ENCODE measurements around the gene MAP4K3.

GRCh38 chr2:39311469-39311868 is 125.6 kb downstream of the MAP4K3 start:
- TF ChIP-seq RAD21 (IDR thresholded peaks at IDR 0.05; ENCODE audit: insufficient read depth, low read depth, low read length) (no peak), EZH2 (IDR thresholded peaks at IDR 0.05; ENCODE audit: borderline replicate concordance, control insufficient read depth, low read depth, low read length) (no peak), EGR1 (IDR thresholded peaks at IDR 0.05; ENCODE audit: borderline replicate concordance in 1 of 2, low read depth in 2 of 2, low read length in 2 of 2) (no peak), CTCF (IDR thresholded peaks at IDR 0.05 in 2 of 3, conservative IDR thresholded peaks at IDR 0.05 in 1 of 3; ENCODE audit: control insufficient read depth in 2 of 3, extremely low read depth in 1 of 3, insufficient read depth in 1 of 3, low read depth in 3 of 3, low read length in 3 of 3) (no peak), CBX5 (IDR thresholded peaks at IDR 0.05; ENCODE audit: low read depth) (no peak), KDM1A (IDR thresholded peaks at IDR 0.05; ENCODE audit: borderline replicate concordance) (no peak), MAX (IDR thresholded peaks at IDR 0.05; ENCODE audit: low read depth, low read length) (no peak), USF2 (IDR thresholded peaks at IDR 0.05; ENCODE audit: borderline replicate concordance, low read depth, low read length) (no peak), BCL3 (IDR thresholded peaks at IDR 0.05; ENCODE audit: borderline replicate concordance, insufficient read depth, low read depth, low read length, poor library complexity, severe bottlenecking) (no peak), SPI1 (IDR thresholded peaks at IDR 0.05; ENCODE audit: borderline replicate concordance, insufficient read depth, low read depth, low read length) (no peak)
